ENCODE data around the gene BTBD16.

BTBD16 gene

GRCh38 chr10:122293961-122294380, 22.9 kb downstream of the BTBD16 start:
- Mint-ChIP-seq H3K36me3 (no peaks in the 10 kb centered on the region), H3K27ac (no peak overlapping the region), H3K9me3 (no peaks in the 10 kb centered on the region), H3K4me1 (peaks cover 17% of the 10 kb centered on the region), H3K4me3 (no peak overlapping the region)
- DNase-seq (ENCODE audit: low spot score in 2 of 2) (no peak), ATAC-seq (no peak)

DNA sequence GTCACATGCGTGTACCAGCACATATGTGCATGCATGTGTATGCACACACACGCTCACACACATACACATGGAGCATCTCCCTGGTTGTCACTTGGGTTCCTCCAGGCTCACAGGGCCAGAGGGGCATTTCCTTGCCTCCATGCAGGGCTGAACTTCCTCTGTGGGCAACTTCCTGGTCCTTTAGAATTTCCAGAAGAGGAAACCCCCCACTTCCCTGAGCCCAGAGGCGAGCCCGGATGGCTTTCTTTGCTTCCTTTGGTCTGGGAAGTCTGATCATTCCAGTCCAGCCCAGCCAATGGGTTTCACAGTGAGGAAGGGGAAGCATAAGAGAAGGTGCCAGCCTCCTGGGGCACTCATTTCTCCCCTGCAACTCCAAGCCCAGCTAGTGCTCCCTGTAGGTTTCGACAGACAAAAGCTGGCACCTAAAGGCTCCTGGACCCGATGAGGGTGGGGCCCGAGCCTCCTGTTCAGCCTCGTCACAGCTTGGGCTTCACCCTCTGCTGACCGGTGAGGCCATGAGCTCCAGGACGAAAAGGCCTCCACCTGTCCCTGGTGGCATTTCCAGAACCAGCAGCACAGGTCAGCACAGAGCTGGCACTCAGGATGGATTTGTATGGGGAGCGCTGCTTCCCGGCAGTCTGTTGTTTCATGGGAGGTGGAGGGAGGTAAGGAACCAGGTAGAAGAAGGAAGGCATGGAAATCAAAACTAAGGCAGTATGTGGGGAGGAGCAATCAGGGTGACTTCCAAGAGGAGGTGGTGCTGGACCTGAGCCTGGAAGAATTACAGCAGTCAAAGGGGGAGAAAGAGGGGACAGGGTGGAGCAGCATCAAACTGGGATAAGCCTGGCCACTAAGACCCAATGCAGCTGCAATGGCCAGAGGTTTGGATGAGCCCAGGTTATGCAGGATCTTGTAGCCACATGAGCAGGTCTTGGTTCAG, 23.7 kb downstream of the BTBD16 start:
- Mint-ChIP-seq H3K27ac (peak overlapping the region; percentile 55), H3K36me3 (no peaks in the 10 kb centered on the region), H3K4me3 (no peak overlapping the region), H3K4me1 (peaks cover 19% of the 10 kb centered on the region), H3K9me3 (no peaks in the 10 kb centered on the region)
- DNase-seq (ENCODE audit: low spot score in 2 of 2) (no peak), ATAC-seq (no peak)

DNA sequence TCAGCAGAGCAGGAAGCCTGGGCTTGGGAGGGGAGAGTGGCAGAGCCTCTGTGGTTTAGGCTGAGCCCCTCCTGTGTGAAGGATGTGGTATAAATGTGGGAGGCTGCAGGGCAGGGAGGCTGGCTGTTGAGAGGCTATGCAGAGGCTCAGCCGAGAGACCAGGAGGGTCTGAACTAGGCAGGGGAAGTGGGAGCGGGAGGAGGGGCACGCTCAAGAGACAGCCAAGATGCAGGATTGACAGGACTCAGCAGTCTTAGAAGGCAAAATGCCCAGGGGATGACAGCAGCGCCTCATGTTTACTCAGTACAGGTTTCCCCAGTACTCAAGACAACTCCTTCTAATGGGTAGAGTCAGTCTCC, 24.3 kb downstream of the BTBD16 start:
- H3K4me1 Mint-ChIP-seq = peaks cover 19% of the 10 kb centered on the region
- no peaks in the 10 kb centered on the region for H3K9me3 Mint-ChIP-seq
- no peak overlapping the region for H3K4me3 Mint-ChIP-seq
- H3K36me3 Mint-ChIP-seq = no peaks in the 10 kb centered on the region
- no peak for ATAC-seq
- peak overlapping the region; percentile 55 for H3K27ac Mint-ChIP-seq
- no peak for DNase-seq (ENCODE audit: low spot score in 2 of 2)

- H3K4me3 Mint-ChIP-seq = no peak overlapping the region
- DNase-seq (ENCODE audit: low spot score in 2 of 2) = no peak
- H3K27ac Mint-ChIP-seq = no peak overlapping the region
- no peak for ATAC-seq
- H3K36me3 Mint-ChIP-seq = no peaks in the 10 kb centered on the region
- peaks cover 19% of the 10 kb centered on the region for H3K4me1 Mint-ChIP-seq
- H3K9me3 Mint-ChIP-seq = no peaks in the 10 kb centered on the region
These were observed 25.4 kb downstream of the BTBD16 start for GRCh38 chr10:122296363-122297120.

DNA sequence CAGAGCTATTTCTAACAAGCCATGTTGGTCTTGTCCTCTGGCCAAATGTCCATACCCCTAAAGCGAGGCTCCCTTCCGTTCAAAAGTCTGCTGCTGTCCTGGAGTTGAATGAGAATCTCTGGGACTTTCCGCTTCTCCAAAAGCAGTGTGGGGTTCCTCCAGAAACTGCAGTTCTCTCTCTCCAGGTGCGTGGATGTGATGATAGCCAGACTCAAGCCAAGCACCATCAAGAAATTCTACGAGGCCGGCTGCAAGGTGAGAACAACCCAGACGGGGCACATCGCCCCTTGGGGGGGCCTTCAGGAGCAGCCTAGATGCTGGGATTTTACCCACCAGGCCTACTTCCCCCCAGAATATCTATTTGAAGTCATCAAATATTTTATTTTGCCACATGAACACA, 26.5 kb downstream of the BTBD16 start:
- H3K9me3 Mint-ChIP-seq = no peaks in the 10 kb centered on the region
- no peaks in the 10 kb centered on the region for H3K36me3 Mint-ChIP-seq
- ATAC-seq (no peak), DNase-seq (ENCODE audit: low spot score in 2 of 2) (no peak)
- no peak overlapping the region for H3K27ac Mint-ChIP-seq
- no peak overlapping the region for H3K4me3 Mint-ChIP-seq
- H3K4me1 Mint-ChIP-seq = peaks cover 19% of the 10 kb centered on the region

GRCh38 chr10:122298206-122298597, 27.1 kb downstream of the BTBD16 start:
- DNase-seq (ENCODE audit: low spot score in 2 of 2) = no peak
- no peak for ATAC-seq
- H3K36me3 Mint-ChIP-seq = no peaks in the 10 kb centered on the region
- H3K9me3 Mint-ChIP-seq = no peaks in the 10 kb centered on the region
- H3K4me3 Mint-ChIP-seq = no peak overlapping the region
- H3K4me1 Mint-ChIP-seq = peaks cover 19% of the 10 kb centered on the region
- peak overlapping the region; percentile 11 for H3K27ac Mint-ChIP-seq

- Mint-ChIP-seq H3K27ac (peak overlapping the region; percentile 11), H3K4me3 (peak overlapping the region; percentile 44), H3K4me1 (peaks cover 19% of the 10 kb centered on the region), H3K36me3 (no peaks in the 10 kb centered on the region), H3K9me3 (no peaks in the 10 kb centered on the region)
- ATAC-seq (peak; percentile 77), DNase-seq (ENCODE audit: low spot score in 2 of 2) (peak; percentile 42 to 78)
These were observed 27.7 kb downstream of the BTBD16 start for GRCh38 chr10:122298598-122299301.

- H3K4me3 Mint-ChIP-seq = peak overlapping the region; percentile 44
- H3K4me1 Mint-ChIP-seq = peaks cover 19% of the 10 kb centered on the region
- H3K27ac Mint-ChIP-seq = no peak overlapping the region
- no peak for ATAC-seq
- no peak for DNase-seq (ENCODE audit: low spot score in 2 of 2)
- no peaks in the 10 kb centered on the region for H3K9me3 Mint-ChIP-seq
- no peaks in the 10 kb centered on the region for H3K36me3 Mint-ChIP-seq
These were observed 28.5 kb downstream of the BTBD16 start for GRCh38 chr10:122299423-122300075.

DNA sequence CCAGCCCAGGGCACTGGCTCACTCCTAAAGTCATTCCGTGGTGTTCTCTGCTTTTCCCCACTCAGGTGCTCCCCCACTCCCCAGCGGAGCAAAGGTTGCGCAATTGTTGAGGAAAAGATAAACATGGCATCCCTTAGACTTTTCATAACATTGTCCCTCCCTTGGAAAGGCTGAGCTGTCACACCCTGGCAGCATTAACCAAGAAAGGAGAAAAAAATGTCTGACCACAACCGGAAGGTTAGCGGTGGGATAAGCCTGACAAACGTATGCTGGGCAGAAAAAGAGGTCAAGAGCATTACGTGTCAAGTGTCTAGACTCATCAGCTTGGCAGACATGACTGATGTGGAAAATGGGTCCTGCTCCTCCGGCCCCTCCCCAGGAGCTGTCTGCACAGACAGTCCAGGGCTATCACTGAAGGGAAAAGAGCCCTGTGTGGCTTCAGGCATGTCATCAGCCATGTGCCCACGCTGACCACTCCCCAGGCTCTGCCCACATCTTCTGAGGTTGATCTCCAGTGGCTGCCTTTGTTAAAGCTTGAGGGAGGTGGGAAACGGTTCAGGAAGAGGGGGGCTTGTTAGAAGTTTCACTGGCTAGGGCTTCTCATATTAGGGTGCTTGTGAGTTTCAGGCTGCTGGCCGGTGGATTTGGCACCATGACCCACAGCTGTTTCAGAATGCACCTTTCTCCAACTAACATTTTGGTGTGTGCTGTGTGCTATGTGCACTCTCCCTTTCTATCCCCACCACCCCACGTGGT, 30.1 kb downstream of the BTBD16 start:
- peak; percentile 77 for ATAC-seq
- Mint-ChIP-seq H3K4me3 (no peak overlapping the region), H3K4me1 (peaks cover 7% of the 10 kb centered on the region), H3K27ac (no peak overlapping the region), H3K36me3 (no peaks in the 10 kb centered on the region), H3K9me3 (peaks cover 5% of the 10 kb centered on the region)
- DNase-seq (ENCODE audit: low spot score in 2 of 2) = no peak

GRCh38 chr10:122301811-122302115, 30.7 kb downstream of the BTBD16 start:
- peaks cover 7% of the 10 kb centered on the region for H3K4me1 Mint-ChIP-seq
- no peak overlapping the region for H3K4me3 Mint-ChIP-seq
- no peak overlapping the region for H3K27ac Mint-ChIP-seq
- H3K36me3 Mint-ChIP-seq = no peaks in the 10 kb centered on the region
- ATAC-seq (no peak), DNase-seq (ENCODE audit: low spot score in 2 of 2) (no peak)
- peaks cover 5% of the 10 kb centered on the region for H3K9me3 Mint-ChIP-seq

- Mint-ChIP-seq H3K27ac (no peak overlapping the region), H3K36me3 (no peaks in the 10 kb centered on the region), H3K4me3 (no peak overlapping the region), H3K9me3 (peaks cover 5% of the 10 kb centered on the region), H3K4me1 (peaks cover 7% of the 10 kb centered on the region)
- DNase-seq (ENCODE audit: low spot score in 2 of 2) = no peak
- no peak for ATAC-seq
These were observed 31.2 kb downstream of the BTBD16 start for GRCh38 chr10:122302315-122302714.

GRCh38 chr10:122303271-122304053, 32.4 kb downstream of the BTBD16 start:
- no peak for DNase-seq (ENCODE audit: low spot score in 2 of 2)
- H3K4me3 Mint-ChIP-seq = no peak overlapping the region
- H3K9me3 Mint-ChIP-seq = peaks cover 5% of the 10 kb centered on the region
- no peak overlapping the region for H3K27ac Mint-ChIP-seq
- H3K4me1 Mint-ChIP-seq = peaks cover 7% of the 10 kb centered on the region
- no peak for ATAC-seq
- H3K36me3 Mint-ChIP-seq = no peaks in the 10 kb centered on the region

DNA sequence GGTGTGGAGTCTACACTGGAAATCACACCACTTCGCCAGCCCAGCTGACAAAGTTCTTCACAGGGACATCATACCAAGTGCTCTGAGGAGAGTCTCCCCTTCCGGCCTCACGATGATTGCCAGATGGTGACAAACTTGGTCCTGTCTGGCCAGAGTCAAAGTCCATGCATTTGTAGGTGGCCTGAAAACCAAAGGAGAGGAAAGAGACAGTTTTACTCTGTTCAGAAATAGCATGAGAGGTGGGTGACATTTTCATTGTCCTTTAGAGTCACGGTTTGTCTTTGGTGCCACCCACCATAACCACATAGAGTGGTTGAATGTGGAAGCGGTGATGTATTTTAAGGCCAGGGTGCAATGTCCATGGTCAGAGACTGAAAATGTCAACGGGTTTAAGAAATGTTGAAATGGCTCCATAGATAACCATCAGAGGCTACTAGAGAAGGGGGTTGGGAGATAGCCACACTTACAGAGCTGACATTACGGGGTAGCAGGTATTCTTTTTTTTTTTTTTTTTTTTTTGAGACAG, 33.0 kb downstream of the BTBD16 start:
- ATAC-seq (no peak), DNase-seq (ENCODE audit: low spot score in 2 of 2) (no peak)
- H3K4me3 Mint-ChIP-seq = no peak overlapping the region
- H3K9me3 Mint-ChIP-seq = peaks cover 5% of the 10 kb centered on the region
- H3K27ac Mint-ChIP-seq = no peak overlapping the region
- H3K4me1 Mint-ChIP-seq = peaks cover under 1% of the 10 kb centered on the region
- H3K36me3 Mint-ChIP-seq = no peaks in the 10 kb centered on the region

DNA sequence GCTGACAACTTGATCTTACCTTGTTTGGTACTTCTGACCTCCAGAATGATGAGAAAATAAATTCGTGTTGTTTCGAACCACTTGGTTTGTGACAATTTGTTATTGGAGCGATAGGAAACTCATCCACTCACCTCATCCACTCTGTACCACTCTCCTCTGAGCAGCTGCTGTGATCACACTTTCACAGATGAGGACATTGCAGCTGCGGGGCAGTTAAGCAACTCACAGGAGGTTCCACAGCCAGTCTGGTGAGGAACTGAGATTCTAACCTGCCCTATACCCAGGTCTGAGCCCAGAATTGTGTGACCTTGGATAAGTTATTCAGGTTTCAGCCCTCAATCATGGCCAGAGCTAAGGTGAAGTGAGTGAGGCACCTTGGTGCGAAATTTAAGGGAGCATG, 35.2 kb downstream of the BTBD16 start:
- Mint-ChIP-seq H3K27ac (no peak overlapping the region), H3K36me3 (no peaks in the 10 kb centered on the region), H3K9me3 (peaks cover 5% of the 10 kb centered on the region), H3K4me3 (no peak overlapping the region), H3K4me1 (no peaks in the 10 kb centered on the region)
- DNase-seq (ENCODE audit: low spot score in 2 of 2) (no peak), ATAC-seq (no peak)
